GM11168 (cell line): Measurements from ENCODE around the gene ATF3.

Source experiments
- in situ Hi-C: fragments of 300-500 bp; cut with MboI; formaldehyde crosslinking; loops from one replicate; pipeline ENCODE4 v1.12.0; 2022; ENCODE audit warnings: low sequenced_read_pairs; ENCODE audit not compliant: unreplicated experiment

The ATF3 gene

GRCh38 chr1:212608392-212608958 is at the start of gene ATF3:
Gene ATF3, plus strand, starts transcription at chr1:212608761. Its CDS starts 6,261 bp downstream, at chr1:212615022.
- in situ Hi-C loops: no loop called here

- in situ Hi-C loops: no loop called here
Measured at GRCh38 chr1:212559929-212560328, 48.6 kb upstream of the ATF3 start.

- in situ Hi-C loops: no loop called here
Measured at GRCh38 chr1:212560933-212561460, 47.6 kb upstream of the ATF3 start.

GRCh38 chr1:212561501-212561931 is 47.0 kb upstream of the ATF3 start:
- in situ Hi-C loops: no loop called here

- in situ Hi-C loops: no loop called here
Measured at GRCh38 chr1:212562771-212563170, 45.8 kb upstream of the ATF3 start.

GRCh38 chr1:212565079-212565478 is 43.5 kb upstream of the ATF3 start:
- in situ Hi-C loops: no loop called here

GRCh38 chr1:212565571-212566305 is 42.8 kb upstream of the ATF3 start:
- in situ Hi-C loops: no loop called here

GRCh38 chr1:212566522-212567479 is 41.8 kb upstream of the ATF3 start:
- in situ Hi-C loops: no loop called here

- in situ Hi-C loops: no loop called here
Measured at GRCh38 chr1:212567638-212568037, 40.9 kb upstream of the ATF3 start.

GRCh38 chr1:212568978-212569537 is 39.5 kb upstream of the ATF3 start:
- in situ Hi-C loops: no loop called here

- in situ Hi-C loops: no loop called here
Measured at GRCh38 chr1:212574732-212575131, 33.8 kb upstream of the ATF3 start.

- in situ Hi-C loops: no loop called here
Measured at GRCh38 chr1:212575333-212575732, 33.2 kb upstream of the ATF3 start.

GRCh38 chr1:212578041-212578440 is 30.5 kb upstream of the ATF3 start:
- in situ Hi-C loops: no loop called here

- in situ Hi-C loops: no loop called here
Measured at GRCh38 chr1:212581034-212581433, 27.5 kb upstream of the ATF3 start.

- in situ Hi-C loops: no loop called here
Measured at GRCh38 chr1:212582291-212582690, 26.3 kb upstream of the ATF3 start.

- in situ Hi-C loops: no loop called here
Measured at GRCh38 chr1:212582808-212583615, 25.5 kb upstream of the ATF3 start.

GRCh38 chr1:212583643-212584042 is 24.9 kb upstream of the ATF3 start:
- in situ Hi-C loops: no loop called here

- in situ Hi-C loops: no loop called here
Measured at GRCh38 chr1:212584092-212584886, 24.3 kb upstream of the ATF3 start.

GRCh38 chr1:212585210-212585609 is 23.4 kb upstream of the ATF3 start:
- in situ Hi-C loops: no loop called here
